ENCODE results near the gene SCAMP1. TPM values are rescaled to one million over a fixed set of nuclear protein-coding genes. Genes with fewer than 3 reads are reported as not detected.
"Not testable (repeated sequence)": the region's sequence is repeated elsewhere in the genome, so short reads cannot be mapped to it uniquely, and the experiment has no call there.

Gene SCAMP1
- total RNA-seq, 1 donor from 2014 or later, result 45.4 TPM

GRCh38 chr5:78429332-78429980 is 69.0 kb downstream of the SCAMP1 start:
- H3K4me3 Mint-ChIP-seq, result no peak overlapping the region
- DNase-seq (ENCODE audit: low spot score in 2 of 2, unreplicated experiment in 2 of 2), result no peak
- peaks cover 52% of the 10 kb centered on the region for H3K36me3 Mint-ChIP-seq
- no peaks in the 10 kb centered on the region for H3K4me1 Mint-ChIP-seq
- H3K27me3 Mint-ChIP-seq (ENCODE audit: low read depth), result no peaks in the 10 kb centered on the region
- H3K9me3 Mint-ChIP-seq, result peaks cover 33% of the 10 kb centered on the region
- no peak overlapping the region for H3K27ac Mint-ChIP-seq
- no peak for TF ChIP-seq CTCF (IDR thresholded peaks at IDR 0.05; ENCODE audit: unreplicated experiment)

- H3K9me3 Mint-ChIP-seq, result peaks cover 39% of the 10 kb centered on the region
Measured at GRCh38 chr5:78430866-78431265, 70.4 kb downstream of the SCAMP1 start.

GRCh38 chr5:78433972-78434371 is 73.6 kb downstream of the SCAMP1 start:
- H3K4me1 Mint-ChIP-seq, result no peaks in the 10 kb centered on the region
- no peak for TF ChIP-seq CTCF (IDR thresholded peaks at IDR 0.05; ENCODE audit: unreplicated experiment)
- H3K27ac Mint-ChIP-seq, result no peak overlapping the region
- peaks cover 50% of the 10 kb centered on the region for H3K9me3 Mint-ChIP-seq
- no peak for DNase-seq (ENCODE audit: low spot score in 2 of 2, unreplicated experiment in 2 of 2)
- no peak overlapping the region for H3K4me3 Mint-ChIP-seq
- peaks cover 64% of the 10 kb centered on the region for H3K36me3 Mint-ChIP-seq
- H3K27me3 Mint-ChIP-seq (ENCODE audit: low read depth), result no peaks in the 10 kb centered on the region

More at GRCh38 chr5:78430866-78431265, 70.4 kb downstream of the SCAMP1 start:
- TF ChIP-seq CTCF (IDR thresholded peaks at IDR 0.05; ENCODE audit: unreplicated experiment), result no peak
- no peak for DNase-seq (ENCODE audit: low spot score in 2 of 2, unreplicated experiment in 2 of 2)
- Mint-ChIP-seq H3K4me3 (no peak overlapping the region), H3K4me1 (no peaks in the 10 kb centered on the region), H3K27ac (no peak overlapping the region), H3K36me3 (peaks cover 54% of the 10 kb centered on the region), H3K27me3 (ENCODE audit: low read depth) (no peaks in the 10 kb centered on the region)

- no peak for TF ChIP-seq CTCF (IDR thresholded peaks at IDR 0.05; ENCODE audit: unreplicated experiment)
- Mint-ChIP-seq H3K27me3 (ENCODE audit: low read depth) (no peaks in the 10 kb centered on the region), H3K9me3 (peaks cover 6% of the 10 kb centered on the region), H3K4me1 (no peaks in the 10 kb centered on the region), H3K27ac (no peak overlapping the region), H3K4me3 (no peak overlapping the region), H3K36me3 (peaks cover 33% of the 10 kb centered on the region)
- no peak for DNase-seq (ENCODE audit: low spot score in 2 of 2, unreplicated experiment in 2 of 2)
Measured at GRCh38 chr5:78447775-78448424, 87.5 kb downstream of the SCAMP1 start.

- Mint-ChIP-seq H3K4me1 (no peaks in the 10 kb centered on the region), H3K9me3 (peaks cover 6% of the 10 kb centered on the region), H3K27me3 (ENCODE audit: low read depth) (no peaks in the 10 kb centered on the region), H3K36me3 (peaks cover 27% of the 10 kb centered on the region), H3K4me3 (no peak overlapping the region), H3K27ac (no peak overlapping the region)
- no peak for TF ChIP-seq CTCF (IDR thresholded peaks at IDR 0.05; ENCODE audit: unreplicated experiment)
- DNase-seq (ENCODE audit: low spot score in 2 of 2, unreplicated experiment in 2 of 2), result no peak
Measured at GRCh38 chr5:78449103-78449502, 88.7 kb downstream of the SCAMP1 start.

- H3K9me3 Mint-ChIP-seq; DNase-seq (ENCODE audit: low spot score in 2 of 2, unreplicated experiment in 2 of 2); H3K27ac Mint-ChIP-seq; H3K4me1 Mint-ChIP-seq; H3K27me3 Mint-ChIP-seq (ENCODE audit: low read depth): not testable (repeated sequence)
- Mint-ChIP-seq H3K4me3 (peak overlapping the region; percentile 53), H3K36me3 (peaks cover 28% of the 10 kb centered on the region)
Measured at GRCh38 chr5:78457507-78457906, 97.1 kb downstream of the SCAMP1 start.
